ENCODE results near the gene MEOX1.

The MEOX1 gene

GRCh38 chr17:43655693-43656255 lies 5.9 kb downstream of the MEOX1 start:
- no peak for DNase-seq (ENCODE audit: low spot score)

DNA sequence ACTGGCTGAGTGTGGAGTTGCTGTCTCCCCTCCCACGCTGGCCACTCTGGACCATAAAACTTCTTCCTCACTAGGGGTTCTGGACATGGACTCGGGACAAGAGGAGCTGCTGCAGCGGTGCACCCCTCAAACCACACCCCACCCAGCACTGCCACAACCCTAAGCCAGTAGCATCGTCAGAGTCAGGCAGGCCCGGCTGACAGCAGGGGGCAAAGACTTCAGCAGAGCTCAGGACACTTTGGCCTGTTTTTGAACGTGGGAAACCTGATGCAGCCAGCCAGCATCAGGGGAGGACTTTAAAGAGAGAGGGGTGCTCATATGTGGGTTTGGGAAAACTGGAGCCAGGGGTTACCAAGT lies 9.6 kb downstream of the MEOX1 start:
- no peak for DNase-seq (ENCODE audit: low spot score)

GRCh38 chr17:43650471-43650870 lies 11.3 kb downstream of the MEOX1 start:
- DNase-seq (ENCODE audit: low spot score): no peak

DNA sequence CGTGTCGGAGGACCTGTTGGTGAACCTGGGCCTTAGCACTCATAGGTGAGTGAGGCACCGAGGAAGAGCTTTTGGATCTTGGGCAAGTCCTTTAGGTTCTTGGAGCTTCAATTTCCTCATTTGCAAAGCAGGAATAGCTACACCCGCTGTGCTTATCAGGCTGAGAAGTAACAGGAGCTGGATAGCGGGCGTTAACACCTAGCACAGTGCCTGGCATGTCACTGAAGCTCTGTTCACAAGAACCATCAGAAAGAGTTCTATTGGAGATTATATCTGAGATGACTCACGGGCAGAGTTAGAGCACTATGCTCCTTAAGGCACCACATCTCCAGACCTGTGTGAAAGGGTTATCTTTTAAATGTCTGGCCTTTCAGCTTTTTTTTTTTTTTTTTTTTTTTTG lies 12.8 kb downstream of the MEOX1 start:
- DNase-seq (ENCODE audit: low spot score): no peak

DNA sequence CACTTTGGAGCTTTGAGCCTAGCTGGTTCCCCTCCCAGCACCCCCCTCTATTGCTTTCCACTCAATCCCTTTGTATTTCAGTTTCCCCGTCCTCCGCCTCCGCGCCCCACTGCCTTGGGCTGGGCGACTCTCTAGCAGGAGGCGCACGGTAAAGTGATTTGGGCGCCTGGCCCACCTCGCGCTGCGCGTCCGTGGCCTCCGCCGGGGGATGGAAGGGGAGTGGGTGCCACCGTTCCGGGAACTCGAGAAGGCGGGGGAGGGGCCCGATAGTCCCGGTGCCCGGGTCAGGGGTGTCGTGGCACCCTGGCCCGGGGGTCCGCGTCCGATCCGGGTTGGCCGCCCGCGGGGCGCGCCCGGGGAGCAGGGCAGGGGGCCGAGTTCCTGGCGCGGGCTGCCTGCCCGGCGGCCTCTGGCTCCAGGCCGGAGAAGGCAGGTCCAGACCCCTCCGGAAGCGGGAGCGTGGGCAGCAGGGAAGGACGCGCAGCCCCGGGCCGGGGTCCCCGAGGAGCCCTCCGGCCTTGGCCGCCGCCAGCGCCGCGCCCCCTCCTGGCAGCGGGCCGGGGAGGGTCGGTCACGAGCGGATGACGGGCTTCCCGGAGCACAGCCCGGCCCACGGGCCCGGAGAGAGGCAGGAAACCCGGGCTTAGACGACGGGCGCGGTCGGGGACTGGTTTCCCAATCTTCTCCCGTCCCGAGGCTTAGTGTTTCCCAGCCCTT lies 15.8 kb downstream of the MEOX1 start:
- DNase-seq (ENCODE audit: low spot score): no peak

DNA sequence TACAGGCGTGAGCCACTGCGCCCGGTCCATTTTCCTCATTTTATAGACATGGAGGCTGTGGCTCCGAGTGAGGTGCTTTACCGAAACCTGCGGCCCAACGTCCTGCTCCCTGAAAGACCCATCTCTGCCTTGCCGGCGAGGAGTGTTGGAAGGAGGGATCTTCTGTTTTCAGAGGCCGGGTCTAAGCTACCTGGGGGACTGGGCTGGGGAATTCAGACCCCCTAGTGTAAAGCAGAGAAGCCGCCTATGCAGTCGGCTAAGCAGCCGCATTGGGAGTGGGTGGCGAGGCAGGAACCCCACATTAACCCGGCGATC lies 16.3 kb downstream of the MEOX1 start:
- DNase-seq (ENCODE audit: low spot score): no peak

DNA sequence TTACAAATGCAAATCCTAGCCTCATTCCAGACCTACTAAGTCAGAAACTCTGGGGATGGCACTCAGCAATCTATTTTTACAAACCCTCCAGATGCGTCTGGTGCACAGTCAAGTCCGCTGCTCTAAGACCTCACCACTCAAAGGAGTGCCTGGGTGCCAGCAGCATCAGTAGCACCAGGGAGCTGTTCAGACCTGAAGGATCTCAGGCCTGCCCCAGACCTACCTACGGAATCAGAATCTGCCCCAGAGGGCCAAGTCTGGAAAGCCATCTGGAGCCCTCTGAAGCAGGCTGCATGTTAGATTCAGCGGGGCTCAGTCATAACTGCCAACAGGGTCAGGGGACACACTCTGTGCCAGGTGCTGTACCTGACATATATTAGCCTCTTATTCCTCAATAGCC lies 17.6 kb downstream of the MEOX1 start:
- DNase-seq (ENCODE audit: low spot score): no peak

GRCh38 chr17:43641416-43641815 lies 20.3 kb downstream of the MEOX1 start:
- DNase-seq (ENCODE audit: low spot score): no peak

- DNase-seq (ENCODE audit: low spot score): no peak
These were observed 21.1 kb downstream of the MEOX1 start for GRCh38 chr17:43640491-43641252.

- DNase-seq (ENCODE audit: low spot score): no peak
These were observed 24.0 kb downstream of the MEOX1 start for GRCh38 chr17:43637563-43638323.

DNA sequence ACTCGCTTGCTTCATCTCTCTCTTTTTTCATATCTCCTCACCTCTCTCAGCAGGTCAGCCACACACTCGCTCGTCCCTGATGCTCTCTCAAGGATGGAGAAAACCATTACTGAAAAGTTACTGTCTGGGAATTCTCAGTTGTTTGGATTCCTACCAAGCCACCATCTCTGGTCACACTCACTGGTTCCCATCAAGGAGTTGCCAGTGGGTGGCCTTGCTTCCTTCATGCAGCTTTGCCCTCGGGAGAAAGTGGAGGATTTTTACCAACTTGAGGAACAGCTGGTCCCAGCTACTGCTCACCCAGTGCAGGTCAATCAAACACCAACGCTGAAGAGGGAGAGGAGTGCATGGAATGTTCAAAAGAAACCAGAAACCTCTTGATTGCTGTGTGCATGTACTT lies 25.3 kb downstream of the MEOX1 start:
- no peak for DNase-seq (ENCODE audit: low spot score)

DNA sequence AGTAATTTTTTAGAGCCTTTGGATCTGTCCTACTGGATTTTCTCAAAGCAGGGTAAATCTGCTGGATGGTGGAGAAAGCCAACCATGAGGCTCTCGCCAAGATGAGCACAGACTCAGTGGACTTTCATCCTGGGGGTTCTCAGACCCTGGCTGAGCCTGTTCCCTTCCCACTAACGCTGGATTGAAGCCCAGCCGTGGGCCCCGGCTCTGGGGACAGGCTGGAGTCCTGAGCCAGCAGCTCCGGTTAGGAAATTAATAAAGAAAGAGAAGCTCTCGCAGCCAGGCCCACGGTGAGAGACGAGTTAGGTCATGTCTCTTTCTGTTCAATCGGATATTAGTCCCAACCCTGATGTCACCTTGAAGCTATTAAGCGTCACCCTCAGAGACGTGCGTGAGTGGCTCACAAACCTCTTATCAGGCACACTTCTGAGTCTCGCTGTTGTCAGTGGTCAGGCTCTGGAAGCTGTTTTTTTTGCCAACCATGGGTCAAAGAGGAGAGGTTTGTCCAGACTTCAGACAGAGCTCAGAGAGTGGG lies 27.1 kb downstream of the MEOX1 start:
- DNase-seq (ENCODE audit: low spot score): no peak

GRCh38 chr17:43632221-43632620 lies 29.5 kb downstream of the MEOX1 start:
- no peak for DNase-seq (ENCODE audit: low spot score)

- no peak for DNase-seq (ENCODE audit: low spot score)
These were observed 30.3 kb downstream of the MEOX1 start for GRCh38 chr17:43631429-43631828.

GRCh38 chr17:43628089-43628650 lies 33.6 kb downstream of the MEOX1 start:
- DNase-seq (ENCODE audit: low spot score): no peak

GRCh38 chr17:43627653-43628052 lies 34.1 kb downstream of the MEOX1 start:
- no peak for DNase-seq (ENCODE audit: low spot score)

GRCh38 chr17:43626023-43626422 lies 35.7 kb downstream of the MEOX1 start:
- no peak for DNase-seq (ENCODE audit: low spot score)

GRCh38 chr17:43625606-43626005 lies 36.1 kb downstream of the MEOX1 start:
- DNase-seq (ENCODE audit: low spot score): no peak

DNA sequence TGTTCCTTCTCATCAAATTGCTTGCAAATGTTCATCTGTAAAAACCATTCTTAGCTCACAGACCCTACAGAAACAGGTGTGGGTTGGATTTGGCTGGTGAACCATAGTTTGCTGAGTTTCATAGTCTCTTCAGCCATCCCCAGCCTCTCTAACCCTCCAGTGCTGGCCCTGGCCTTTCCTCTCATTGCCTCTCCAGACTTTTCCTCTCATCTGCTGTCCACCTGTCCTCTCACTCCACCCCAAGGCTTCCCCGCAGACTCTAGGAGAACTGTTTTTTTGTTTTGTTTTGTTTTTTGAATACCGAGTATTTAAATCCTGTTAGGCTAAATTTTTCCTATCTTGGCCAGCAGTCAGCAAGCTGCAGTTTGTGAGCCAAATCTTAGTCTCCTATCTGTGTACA lies 41.1 kb downstream of the MEOX1 start:
- no peak for DNase-seq (ENCODE audit: low spot score)

- DNase-seq (ENCODE audit: low spot score): no peak
These were observed 41.6 kb downstream of the MEOX1 start for GRCh38 chr17:43620147-43620546.

DNA sequence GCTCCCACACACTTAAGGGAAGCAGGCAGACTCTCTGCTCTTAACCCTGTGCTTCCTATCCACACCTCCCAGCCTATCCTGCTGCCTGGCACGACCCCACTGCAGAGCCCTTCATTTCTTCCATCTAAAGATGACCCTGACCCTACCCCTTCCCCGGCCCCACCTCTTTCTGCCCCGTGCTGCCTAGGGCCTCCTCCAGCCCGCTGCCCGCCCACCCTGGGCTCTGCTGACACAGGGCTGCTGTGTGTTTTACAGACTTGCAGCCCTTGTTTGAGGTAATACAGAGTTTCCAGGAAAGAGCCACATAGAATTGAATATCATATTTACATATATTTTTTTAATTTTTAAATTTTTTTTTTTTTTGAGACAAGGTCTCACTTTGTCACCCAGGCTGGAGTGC lies 42.0 kb downstream of the MEOX1 start:
- no peak for DNase-seq (ENCODE audit: low spot score)

DNA sequence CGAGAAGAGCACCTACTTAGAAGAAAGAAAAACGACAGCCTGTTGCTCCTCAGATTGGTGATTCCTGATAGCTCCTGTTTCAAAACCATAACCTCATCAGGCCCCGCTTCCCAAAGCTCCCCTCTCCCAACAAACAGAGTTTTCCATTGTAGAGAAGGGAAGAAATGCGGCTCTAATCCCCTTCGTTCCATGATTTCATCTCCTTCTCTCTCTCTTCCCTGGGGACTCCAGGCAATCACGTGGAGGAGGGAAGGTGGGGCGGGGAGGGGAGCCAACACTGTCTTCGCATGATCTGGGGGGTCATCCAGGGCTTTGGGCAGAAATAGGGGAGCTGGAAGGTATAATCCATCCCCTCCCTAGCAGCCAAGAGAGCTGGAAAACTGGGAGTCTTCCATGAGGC lies 43.4 kb downstream of the MEOX1 start:
- DNase-seq (ENCODE audit: low spot score): no peak

Measured in COLO829 (cell line).